AG04449 (cell line): ENCODE measurements around the gene IL6.
"Not testable (repeated sequence)": the region's sequence is repeated elsewhere in the genome, so short reads cannot be mapped to it uniquely, and the experiment has no call there.

ENCODE experiments used
- CTCF ChIA-PET: fragments of 350-600 bp; formaldehyde crosslinking; extraction: SDS; loops from one replicate; lab custom pipeline; 2021; ENCODE audit warnings: antibody characterized with exemption; lab: Yijun Ruan, JAX
- POLR2A ChIA-PET: fragments of 400-600, 350-600 bp; formaldehyde crosslinking; extraction: SDS; loops from one replicate; lab custom pipeline; 2020; ENCODE audit warnings: antibody characterized with exemption, inconsistent platforms; lab: Yijun Ruan, JAX
- DNase-seq: peaks from one replicate; pipeline ENCODE4 v3.0.0-alpha.2; 2010; ENCODE audit warnings: low read depth, low spot score
- H3K4me3 ChIP-seq: 2 replicates; pipeline ENCODE4 v1.5.1; 2011; ENCODE audit warnings: low read depth, mild to moderate bottlenecking, control low read depth, low read length
- CTCF ChIP-seq: IDR thresholded peaks from one replicate; pipeline ENCODE4 v1.5.1; 2011; ENCODE audit warnings: mild to moderate bottlenecking, moderate library complexity, low read length, control low read depth, inconsistent platforms; ENCODE audit not compliant: insufficient read depth; ENCODE audit errors: missing control alignments

Gene IL6

GRCh38 chr7:22704722-22705121, 22.3 kb upstream of the IL6 start:
- POLR2A ChIA-PET: interaction anchor here (0.8 kb wide), 1 partner anchor 13 kb away, joined by 3 read pairs; no protein-coding TSS in a partner anchor
- CTCF ChIA-PET, H3K4me3 ChIP-seq, DNase-seq: not testable (repeated sequence)

GRCh38 chr7:22705874-22706273, 21.1 kb upstream of the IL6 start:
- H3K4me3 ChIP-seq, CTCF ChIA-PET, POLR2A ChIA-PET, DNase-seq: not testable (repeated sequence)

GRCh38 chr7:22707026-22707691, 19.8 kb upstream of the IL6 start:
- H3K4me3 ChIP-seq, DNase-seq, POLR2A ChIA-PET, CTCF ChIA-PET: not testable (repeated sequence)

GRCh38 chr7:22708214-22708613, 18.8 kb upstream of the IL6 start:
- POLR2A ChIA-PET: not testable (repeated sequence)

GRCh38 chr7:22708677-22709061, 18.3 kb upstream of the IL6 start:
- CTCF ChIA-PET: interaction anchor here (1.5 kb wide), 1 partner anchor 10 kb away, joined by 4 read pairs; no protein-coding TSS in a partner anchor
- not testable (repeated sequence) for DNase-seq

More at GRCh38 chr7:22708214-22708613, 18.8 kb upstream of the IL6 start:
- CTCF ChIA-PET, DNase-seq, H3K4me3 ChIP-seq: not testable (repeated sequence)

GRCh38 chr7:22709062-22709829, 17.8 kb upstream of the IL6 start:
- H3K4me3 ChIP-seq, DNase-seq, POLR2A ChIA-PET: not testable (repeated sequence)
- CTCF ChIA-PET: interaction anchor here (1.5 kb wide), 1 partner anchor 10 kb away, joined by 4 read pairs; no protein-coding TSS in a partner anchor

More at GRCh38 chr7:22708677-22709061, 18.3 kb upstream of the IL6 start:
- POLR2A ChIA-PET, H3K4me3 ChIP-seq: not testable (repeated sequence)

- CTCF ChIA-PET: interaction anchor here (1.5 kb wide), 1 partner anchor 9 kb away, joined by 4 read pairs; no protein-coding TSS in a partner anchor
- no peak for DNase-seq
- no peak overlapping the region for H3K4me3 ChIP-seq
Measured at GRCh38 chr7:22709857-22710256, 17.1 kb upstream of the IL6 start.

GRCh38 chr7:22712999-22713398, 14.0 kb upstream of the IL6 start:
- ChIA-PET POLR2A (no interaction called here), CTCF (interaction anchor here (3.8 kb wide), 1 partner anchor 15 kb away, joined by 14 read pairs; the partner anchor contains the start of gene IL6)
- no peak for TF ChIP-seq CTCF
- DNase-seq: no peak
- H3K4me3 ChIP-seq: no peak overlapping the region

More at GRCh38 chr7:22709857-22710256, 17.1 kb upstream of the IL6 start:
- POLR2A ChIA-PET: no interaction called here
- no peak for TF ChIP-seq CTCF

- no peak for DNase-seq
- no peak for TF ChIP-seq CTCF
- POLR2A ChIA-PET: no interaction called here
- CTCF ChIA-PET: interaction anchor here (0.7 to 3.8 kb wide), 2 partner anchors 14 to 126 kb away, joined by 3 to 14 read pairs; partner anchors contain the start of gene IL6
- no peak overlapping the region for H3K4me3 ChIP-seq
Measured at GRCh38 chr7:22713463-22713862, 13.5 kb upstream of the IL6 start.
